GM19043 (cell line): Measurements from ENCODE around the gene FBXL4.

ENCODE experiments used
- ATAC-seq: cut with Tn5 transposase; IDR thresholded peaks from one replicate; pipeline ENCODE4 v1.9.1; 2021; ENCODE audit warnings: low read depth; ENCODE audit not compliant: unreplicated experiment

Gene FBXL4

DNA sequence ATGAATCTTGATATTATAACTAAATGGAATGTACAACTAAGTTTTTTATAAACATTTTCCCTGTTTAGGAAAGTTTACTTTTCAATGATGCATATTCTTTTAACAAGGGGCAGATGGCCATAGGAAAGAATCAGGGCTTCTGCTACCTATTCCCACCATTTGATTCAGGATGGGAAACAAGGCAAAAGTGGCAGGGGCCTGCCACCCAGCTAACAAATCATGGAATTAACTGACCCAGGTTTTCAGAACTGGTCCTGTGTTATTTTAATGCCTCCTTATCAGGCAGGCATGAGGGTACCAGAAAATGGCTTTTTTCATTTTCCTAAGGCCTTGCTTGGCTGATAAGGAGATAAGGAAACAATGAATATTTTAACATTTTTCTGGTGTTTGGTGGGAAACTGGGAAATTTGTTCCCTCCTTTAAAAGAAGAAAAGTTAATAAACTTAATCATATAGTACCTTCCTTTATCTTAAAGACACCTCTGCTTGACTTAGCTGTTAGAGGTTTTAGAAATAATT, 106.7 kb downstream of the FBXL4 start:
- ATAC-seq: no peak

DNA sequence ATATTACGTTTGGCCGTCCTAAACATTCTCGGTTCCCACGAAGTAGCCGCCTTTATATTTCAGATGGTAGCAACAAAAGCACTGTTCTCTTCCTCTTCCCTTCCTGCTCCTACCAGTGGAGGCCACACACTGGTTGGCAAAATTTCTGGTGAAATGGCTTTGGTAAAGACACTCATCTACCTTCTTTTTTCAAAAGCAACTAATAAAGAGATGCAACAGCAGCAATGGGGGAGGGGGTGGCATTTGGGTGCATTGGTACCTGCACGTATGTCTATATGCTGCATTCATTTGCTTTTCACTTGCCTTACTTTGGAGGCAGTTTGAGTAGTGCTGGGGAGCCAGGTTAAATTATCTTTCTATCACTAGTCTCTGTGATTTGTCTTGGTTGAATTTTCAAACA, 107.4 kb downstream of the FBXL4 start:
- no peak for ATAC-seq

DNA sequence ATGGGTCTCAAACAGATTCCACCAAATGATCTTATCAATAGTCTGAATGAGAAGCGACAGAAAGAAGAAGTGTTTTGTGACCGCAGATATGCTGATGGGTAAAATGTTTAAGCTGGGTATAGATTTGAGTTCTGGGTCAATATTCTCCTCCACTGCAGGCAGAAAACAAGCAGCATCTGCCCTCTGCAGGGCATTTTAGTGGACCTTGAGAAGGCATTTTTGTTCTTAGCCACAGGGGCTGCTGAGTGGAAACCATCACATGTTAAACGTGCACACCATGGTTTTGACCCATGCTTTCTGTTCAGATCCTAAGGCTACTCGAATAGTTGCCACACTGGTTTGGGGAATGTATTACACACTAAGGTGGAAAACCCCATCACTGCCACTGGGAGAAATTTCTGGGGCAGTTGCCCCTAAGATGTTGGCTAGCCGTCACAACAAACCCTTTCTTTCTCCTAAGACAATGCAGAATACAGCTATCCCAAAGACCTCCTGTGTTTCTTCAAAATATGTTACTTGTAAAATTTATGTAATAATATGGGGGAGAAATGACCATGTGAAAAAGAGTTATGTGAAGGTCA, 107.9 kb downstream of the FBXL4 start:
- no peak for ATAC-seq

DNA sequence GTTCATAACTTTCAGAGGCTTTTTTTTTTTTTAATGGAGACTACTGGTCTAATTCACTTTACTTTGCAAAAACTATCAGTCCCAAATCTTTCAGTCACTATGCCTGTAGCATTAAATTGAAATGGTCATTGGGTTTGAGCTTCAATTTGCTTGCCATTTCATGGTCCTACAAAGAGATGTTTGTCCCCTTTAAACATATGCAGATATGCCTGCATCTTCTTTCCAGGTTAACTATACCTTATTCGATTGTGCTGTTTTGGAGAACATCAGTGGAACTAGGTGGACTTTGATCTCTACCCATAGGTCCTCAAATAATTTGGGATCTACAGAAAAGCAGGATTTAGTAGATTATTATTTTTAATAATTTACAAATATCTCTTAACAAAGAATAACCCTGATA, 108.8 kb downstream of the FBXL4 start:
- no peak for ATAC-seq

DNA sequence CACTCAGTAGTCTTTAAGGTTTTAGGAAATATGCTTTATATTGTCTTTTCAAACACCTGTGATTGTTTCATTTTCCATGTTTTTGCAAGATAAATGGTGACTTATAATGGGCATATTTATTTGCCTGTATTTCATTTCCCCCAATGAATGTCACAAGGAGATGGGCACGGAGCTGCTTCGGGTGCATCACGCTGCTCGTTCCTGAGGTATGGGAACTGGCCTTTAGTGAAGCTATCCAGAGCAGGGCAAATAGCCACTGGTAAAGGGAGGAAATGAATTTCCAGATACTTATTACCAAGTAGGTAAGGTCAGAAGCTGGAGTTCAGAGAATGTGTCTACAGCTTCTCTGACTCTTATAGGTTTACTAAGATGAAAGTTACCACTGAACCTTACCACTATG, 109.7 kb downstream of the FBXL4 start:
- no peak for ATAC-seq

DNA sequence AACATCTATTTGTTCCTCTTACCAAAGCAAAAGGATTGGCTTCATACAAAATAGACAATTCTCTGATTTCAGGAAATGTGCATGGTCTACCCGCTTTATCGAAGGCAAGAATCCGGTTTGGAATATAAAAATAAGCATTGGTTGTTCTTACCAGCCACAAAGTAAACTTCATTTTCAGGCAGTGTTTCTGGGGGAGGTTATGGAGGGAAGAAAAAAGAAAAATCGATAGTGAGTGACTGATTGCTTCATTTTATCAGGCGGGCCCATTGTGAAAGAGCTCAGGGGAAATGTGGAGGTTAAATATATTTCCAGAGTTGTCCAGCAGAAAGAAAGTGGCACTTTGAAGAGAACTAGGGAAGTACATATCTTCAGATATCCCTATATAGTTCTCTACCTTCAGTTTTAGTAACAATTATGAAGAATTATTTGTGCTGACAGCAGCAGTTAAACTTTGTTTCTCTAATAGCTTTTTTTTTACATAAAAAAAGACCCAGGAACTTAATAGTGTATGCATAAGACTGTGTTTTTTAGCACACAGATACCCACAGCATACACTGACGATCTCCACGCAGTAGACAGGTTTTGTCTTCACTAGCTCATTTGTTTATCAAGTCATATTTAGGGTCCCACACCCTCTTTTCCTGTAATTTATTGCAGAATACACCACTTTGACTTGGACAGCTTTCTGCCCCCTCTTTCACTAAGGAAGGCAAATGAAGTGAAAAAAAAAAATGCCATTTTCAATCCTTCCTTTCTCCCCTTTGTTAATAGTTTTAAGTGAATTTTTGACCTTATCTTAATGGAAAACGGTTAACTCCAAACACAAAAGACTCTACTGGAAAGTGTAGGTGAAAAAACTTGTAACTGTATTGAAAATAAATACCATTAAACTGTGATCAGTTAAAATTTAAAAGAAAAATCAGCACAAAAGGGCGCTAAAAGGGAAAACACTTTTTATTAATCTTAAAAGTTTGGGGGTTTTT, 110.5 kb downstream of the FBXL4 start:
- ATAC-seq: no peak

DNA sequence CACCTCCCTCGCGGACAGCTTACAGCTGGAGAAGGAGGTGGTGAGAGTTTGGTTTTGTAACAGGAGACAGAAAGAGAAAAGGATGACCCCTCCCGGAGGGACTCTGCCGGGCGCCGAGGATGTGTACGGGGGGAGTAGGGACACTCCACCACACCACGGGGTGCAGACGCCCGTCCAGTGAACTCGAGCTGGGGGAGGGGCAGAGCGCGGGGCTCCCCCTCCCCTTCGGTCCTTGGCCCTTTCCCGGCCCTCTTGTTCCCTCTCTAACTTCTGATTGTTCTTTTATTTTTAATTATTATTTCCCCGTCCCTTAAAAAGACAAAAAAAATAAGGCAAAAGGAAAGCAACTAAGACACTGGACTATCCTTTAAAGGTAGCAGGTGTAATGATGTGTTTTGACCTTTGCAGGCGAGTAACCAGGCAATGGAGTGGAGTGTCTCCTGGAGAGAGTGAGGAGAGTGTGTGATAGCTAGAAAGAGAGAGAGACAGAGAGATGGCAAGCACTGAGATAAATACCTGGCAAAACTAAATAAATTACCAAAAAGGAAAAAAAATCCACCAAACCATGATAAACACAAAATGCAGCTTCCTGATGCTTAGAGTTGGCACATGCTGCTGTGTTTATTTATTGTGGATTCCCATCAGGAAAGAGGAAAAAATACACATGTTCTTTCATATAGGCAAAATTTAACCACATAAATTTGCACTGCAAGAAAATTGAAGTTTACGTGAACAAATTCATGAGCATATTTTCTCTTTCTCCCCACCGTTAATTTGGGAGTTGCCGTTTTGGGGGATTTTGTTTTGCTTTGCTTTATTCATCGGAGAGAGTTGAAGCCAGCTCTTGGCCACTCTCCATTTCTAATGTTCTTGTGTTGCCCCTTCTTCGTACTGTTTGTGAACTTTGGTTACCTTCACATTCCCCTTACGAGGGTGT, 111.5 kb downstream of the FBXL4 start:
- ATAC-seq: no peak

DNA sequence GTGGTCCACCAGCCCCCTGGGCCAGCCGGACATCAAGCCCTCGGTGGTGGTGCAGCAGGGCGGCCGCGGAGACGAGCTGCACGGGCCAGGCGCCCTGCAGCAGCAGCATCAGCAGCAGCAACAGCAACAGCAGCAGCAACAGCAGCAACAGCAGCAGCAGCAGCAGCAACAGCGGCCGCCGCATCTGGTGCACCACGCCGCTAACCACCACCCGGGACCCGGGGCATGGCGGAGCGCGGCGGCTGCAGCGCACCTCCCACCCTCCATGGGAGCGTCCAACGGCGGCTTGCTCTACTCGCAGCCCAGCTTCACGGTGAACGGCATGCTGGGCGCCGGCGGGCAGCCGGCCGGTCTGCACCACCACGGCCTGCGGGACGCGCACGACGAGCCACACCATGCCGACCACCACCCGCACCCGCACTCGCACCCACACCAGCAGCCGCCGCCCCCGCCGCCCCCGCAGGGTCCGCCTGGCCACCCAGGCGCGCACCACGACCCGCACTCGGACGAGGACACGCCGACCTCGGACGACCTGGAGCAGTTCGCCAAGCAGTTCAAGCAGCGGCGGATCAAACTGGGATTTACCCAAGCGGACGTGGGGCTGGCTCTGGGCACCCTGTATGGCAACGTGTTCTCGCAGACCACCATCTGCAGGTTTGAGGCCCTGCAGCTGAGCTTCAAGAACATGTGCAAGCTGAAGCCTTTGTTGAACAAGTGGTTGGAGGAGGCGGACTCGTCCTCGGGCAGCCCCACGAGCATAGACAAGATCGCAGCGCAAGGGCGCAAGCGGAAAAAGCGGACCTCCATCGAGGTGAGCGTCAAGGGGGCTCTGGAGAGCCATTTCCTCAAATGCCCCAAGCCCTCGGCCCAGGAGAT, 112.4 kb downstream of the FBXL4 start:
- no peak for ATAC-seq

DNA sequence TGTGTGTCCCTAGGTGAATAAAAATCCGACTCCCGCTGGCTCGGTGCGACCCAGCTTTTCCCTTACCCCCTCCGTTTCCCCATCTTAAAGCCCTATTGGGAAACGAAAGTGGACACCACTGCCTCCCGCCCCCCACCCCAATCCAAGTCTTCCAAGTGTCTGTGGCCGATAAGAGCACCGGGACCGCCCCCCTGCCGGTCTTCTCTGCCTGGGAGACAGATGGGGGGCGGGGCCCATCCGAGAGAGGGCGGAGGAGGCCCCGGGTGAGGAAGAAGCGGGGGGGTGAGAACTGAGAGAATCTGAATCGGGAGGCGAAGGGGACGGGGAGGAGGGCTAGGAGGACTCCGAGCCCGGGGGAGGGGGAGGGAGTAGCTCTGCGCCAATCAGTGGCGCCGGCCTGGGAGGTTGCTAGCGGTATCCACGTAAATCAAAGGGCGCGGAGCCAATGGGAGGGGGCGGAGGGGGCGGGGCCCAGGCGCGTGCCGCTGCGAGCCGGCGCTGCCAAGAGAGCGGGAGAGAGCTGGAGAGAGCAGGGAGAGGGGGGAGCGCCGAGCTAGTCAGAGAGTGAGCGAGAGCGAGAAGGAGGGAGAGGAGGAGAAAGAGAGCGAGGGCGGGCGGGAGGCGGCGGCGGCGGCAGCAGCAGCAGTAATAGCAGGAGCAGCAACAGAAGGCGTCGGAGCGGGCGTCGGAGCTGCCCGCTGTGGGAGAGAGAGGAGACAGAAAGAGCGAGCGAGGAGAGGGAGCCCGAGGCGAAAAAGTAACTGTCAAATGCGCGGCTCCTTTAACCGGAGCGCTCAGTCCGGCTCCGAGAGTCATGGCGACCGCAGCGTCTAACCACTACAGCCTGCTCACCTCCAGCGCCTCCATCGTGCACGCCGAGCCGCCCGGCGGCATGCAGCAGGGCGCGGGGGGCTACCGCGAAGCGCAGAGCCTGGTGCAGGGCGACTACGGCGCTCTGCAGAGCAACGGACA, 113.4 kb downstream of the FBXL4 start, which contains the start of gene POU3F2:
POU3F2 (plus strand) TSS at position 515 of the 972 bp plus-strand sequence; CDS start at position 815, 300 bp downstream.
- ATAC-seq: peak; percentile 57

DNA sequence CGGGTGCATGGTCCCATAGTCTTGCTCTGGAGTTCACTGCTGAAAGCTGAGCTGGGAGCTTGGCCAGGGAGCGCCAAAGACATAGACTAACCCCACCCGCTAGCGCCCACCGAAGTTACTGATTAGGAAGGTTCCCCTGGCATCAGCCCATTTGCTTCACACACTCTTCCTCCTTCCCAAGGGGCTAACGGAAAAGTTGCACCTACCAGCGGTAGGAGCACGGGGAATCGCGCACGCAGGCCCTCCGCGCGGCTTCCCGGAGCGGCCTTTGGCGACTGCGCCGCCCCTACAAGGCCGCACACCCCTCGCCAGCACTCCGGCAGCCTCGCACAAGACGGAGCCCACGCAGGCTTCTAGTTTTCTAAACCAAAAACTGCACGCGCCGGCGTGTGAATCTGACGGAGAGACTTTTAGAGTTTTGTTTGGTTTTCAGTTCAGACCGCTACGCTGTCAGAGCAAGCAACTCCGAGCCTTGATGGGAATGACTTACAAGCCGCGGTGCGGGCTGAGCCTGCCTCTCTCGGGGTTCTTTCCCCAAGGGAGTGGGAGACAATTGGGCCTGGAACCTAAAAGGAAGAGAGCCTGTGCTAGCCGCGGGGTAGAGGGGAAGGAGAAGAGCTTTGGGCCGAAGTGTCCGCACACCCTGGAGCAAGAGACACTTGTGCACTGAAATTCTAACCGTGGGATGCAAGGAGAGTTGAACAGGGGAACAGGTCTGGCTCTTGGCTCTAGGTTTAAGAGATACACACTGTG, 114.3 kb downstream of the FBXL4 start:
- no peak for ATAC-seq

DNA sequence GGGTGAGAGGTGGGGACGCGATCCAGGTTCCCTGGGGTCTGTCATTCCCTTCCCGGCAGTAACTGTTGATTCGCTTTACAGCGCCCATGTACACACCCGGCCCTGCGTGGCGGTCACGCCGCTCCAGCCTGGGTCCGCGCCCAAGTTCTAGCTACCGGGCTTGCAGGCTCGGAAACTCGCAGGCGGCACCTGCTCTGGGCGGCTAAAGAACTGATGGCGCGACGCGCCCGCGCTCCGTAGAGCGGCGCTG, 114.8 kb downstream of the FBXL4 start:
- ATAC-seq: no peak

DNA sequence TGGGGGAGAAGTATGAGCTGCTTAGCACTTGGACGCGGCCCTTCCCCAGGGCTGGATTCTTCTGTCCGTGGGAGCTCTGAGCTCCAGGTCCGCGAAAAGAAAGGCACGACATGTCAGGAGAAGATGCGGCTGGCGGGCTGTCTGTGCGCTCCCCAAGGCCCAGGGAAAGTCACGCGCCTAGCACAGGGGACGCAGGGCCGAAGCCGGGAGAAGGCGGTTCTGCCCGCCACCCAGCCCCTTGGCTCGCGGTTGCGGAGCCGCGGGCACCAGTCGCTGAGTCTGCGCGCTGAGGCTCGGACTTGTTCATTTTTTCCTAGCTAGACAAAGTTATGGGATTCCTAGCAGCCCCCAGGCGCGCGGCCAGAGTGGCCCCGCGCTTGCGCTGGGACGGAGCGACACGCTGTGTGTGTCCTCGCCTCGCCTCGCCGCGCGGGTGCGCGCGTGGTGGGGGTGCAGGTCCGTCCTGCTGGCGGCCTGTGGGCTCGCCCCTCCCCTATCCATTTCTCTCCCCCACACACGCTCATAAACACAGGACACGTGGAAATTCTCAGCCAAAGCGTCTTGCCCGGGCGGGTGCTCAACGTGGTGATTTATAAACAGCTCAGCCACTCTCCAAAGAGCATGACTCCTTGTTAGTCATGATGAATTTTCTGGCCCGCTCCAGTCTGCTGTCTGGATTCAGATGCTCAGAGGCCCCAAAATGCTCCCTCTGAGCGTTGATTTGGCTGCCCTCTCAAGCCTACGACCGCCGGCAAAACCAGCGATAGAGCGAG, 115.3 kb downstream of the FBXL4 start:
- ATAC-seq: no peak

DNA sequence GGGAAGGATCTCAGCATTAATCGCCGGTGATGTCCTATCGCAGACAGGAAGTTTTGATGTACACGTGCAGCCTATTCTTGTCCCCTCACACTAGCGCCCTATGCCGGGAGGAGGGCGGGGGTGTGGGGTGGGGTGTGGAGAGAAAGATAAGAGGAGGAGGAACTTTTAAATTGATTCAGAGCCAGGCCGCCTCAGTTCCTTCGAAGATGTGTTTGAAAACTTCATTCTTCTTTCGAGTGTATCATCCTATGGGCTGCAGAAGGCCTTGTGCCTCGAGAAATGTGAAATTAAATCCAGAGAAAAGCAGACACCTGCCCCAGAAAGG, 115.8 kb downstream of the FBXL4 start:
- no peak for ATAC-seq

DNA sequence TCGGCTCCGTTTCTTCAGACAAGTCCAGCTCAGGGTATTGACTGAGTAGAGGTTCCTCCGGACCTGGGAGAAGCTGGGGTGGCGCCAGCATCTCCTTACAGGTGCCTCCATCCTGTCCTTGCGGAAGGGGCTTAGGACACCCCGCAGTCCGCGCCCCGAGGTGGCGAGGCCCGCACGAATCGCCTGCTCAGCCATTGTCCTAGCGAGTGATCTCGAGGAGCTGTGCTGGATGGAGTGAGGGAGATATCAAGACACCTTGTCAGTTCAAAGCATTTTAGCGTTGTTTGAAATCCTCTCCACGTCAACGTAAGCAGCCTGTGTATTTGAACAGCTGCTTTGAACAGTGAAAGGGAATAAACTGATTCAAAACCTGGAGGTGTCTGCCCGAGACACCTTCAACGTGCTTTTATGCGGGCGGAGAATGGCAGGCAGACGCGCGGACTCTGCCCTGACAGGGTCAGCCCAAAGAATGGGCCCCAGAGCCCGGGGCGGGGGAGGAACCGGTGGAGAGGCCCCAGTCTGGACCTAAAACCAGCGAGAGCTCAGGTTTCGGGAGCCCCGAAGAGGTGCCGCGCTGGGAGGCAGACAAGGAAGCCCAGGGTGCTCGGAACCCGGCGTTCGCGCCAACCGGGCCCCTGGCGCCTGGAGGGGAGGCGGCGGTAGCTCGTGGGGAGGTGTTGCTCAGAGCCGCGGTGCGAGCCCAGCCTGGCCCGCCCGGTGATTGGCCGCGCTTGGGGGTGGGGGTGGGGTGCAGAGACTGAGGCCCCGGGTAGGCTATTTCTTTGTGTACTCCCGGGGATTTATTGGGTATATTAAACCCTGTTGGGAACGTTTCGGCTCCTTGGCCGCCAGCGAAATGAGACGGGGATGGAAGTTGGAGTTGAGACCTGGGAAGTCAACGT, 116.4 kb downstream of the FBXL4 start:
- ATAC-seq: no peak

DNA sequence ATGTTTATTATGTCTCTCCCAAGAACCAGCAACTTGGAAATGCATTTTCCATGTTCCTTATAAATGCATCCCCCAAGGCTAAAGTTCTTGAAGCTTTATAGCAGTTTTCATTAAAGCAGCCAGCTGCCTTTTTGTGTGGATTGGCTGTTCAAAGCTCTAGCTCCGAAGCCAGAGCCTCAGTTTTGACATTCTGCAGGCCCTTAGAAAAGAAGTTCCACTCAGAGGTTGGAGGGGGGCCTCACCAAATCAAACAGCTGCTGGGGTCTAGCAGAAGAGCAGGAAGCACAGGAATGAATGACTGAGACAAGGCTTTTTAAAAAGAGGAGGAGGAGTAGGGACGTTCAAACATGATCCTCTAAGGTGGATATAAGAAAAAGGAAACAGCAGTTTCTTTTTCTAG, 117.6 kb downstream of the FBXL4 start:
- ATAC-seq: no peak

DNA sequence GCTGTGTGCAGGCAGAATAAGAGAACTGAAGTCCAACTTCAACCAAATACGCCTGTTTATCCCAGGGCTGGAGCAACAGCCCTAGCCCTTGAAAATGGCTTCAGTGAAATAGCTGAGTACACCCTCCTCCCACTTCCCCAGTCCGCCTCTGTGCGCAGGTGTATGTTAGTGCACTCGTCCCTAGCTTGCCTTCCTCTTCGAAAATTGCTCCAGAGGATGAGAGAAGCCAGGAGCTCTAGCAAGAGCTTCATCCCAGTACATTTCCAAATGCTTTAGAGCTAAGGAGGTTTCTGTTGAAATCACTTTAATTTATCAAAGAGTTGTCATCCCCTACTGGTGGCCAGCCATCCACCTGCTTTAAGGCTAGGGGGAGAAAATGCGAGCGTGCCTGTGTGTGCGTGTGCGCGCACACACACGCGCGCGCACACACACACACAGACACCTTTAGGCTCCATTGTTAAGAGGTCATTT, 118.8 kb downstream of the FBXL4 start:
- ATAC-seq: no peak
